Measurements from ENCODE around the gene MMS22L. TPM values are rescaled to one million over a fixed set of nuclear protein-coding genes. Genes with fewer than 3 reads are reported as not detected.
"Not testable (repeated sequence)": the region's sequence is repeated elsewhere in the genome, so short reads cannot be mapped to it uniquely, and the experiment has no call there.

Gene MMS22L
- polyA plus RNA-seq, 3 donors: 11.7 to 13.7 (median 12.0) TPM

GRCh38 chr6:97174471-97174870 is 108.5 kb downstream of the MMS22L start:
- no peak for DNase-seq (ENCODE audit: extremely low read depth in 1 of 11, low read depth in 9 of 11, low spot score in 4 of 11)

GRCh38 chr6:97160280-97160679 is 122.7 kb downstream of the MMS22L start:
- no peak for DNase-seq (ENCODE audit: extremely low read depth in 1 of 11, low read depth in 9 of 11, low spot score in 4 of 11)

GRCh38 chr6:97155447-97155846 is 127.6 kb downstream of the MMS22L start:
- not testable (repeated sequence) for DNase-seq (ENCODE audit: extremely low read depth in 1 of 11, low read depth in 9 of 11, low spot score in 4 of 11)

GRCh38 chr6:97154015-97154414 is 129.0 kb downstream of the MMS22L start:
- no peak for DNase-seq (ENCODE audit: extremely low read depth in 1 of 11, low read depth in 9 of 11, low spot score in 4 of 11)

- DNase-seq (ENCODE audit: extremely low read depth in 1 of 11, low read depth in 9 of 11, low spot score in 4 of 11): no peak
Observed at GRCh38 chr6:97151601-97152000, 131.4 kb downstream of the MMS22L start.

- DNase-seq (ENCODE audit: extremely low read depth in 1 of 11, low read depth in 9 of 11, low spot score in 4 of 11): no peak
Observed at GRCh38 chr6:97150932-97151331, 132.1 kb downstream of the MMS22L start.

GRCh38 chr6:97147421-97147820 is 135.6 kb downstream of the MMS22L start:
- no peak for DNase-seq (ENCODE audit: extremely low read depth in 1 of 11, low read depth in 9 of 11, low spot score in 4 of 11)

- DNase-seq (ENCODE audit: extremely low read depth in 1 of 11, low read depth in 9 of 11, low spot score in 4 of 11): no peak
Observed at GRCh38 chr6:97145691-97146090, 137.3 kb downstream of the MMS22L start.

- no peak for DNase-seq (ENCODE audit: extremely low read depth in 1 of 11, low read depth in 9 of 11, low spot score in 4 of 11)
Observed at GRCh38 chr6:97141756-97142155, 141.3 kb downstream of the MMS22L start.

- no peak for DNase-seq (ENCODE audit: extremely low read depth in 1 of 11, low read depth in 9 of 11, low spot score in 4 of 11)
Observed at GRCh38 chr6:97138581-97138980, 144.4 kb downstream of the MMS22L start.

GRCh38 chr6:97136626-97137358 is 146.2 kb downstream of the MMS22L start:
- no peak for DNase-seq (ENCODE audit: extremely low read depth in 1 of 11, low read depth in 9 of 11, low spot score in 4 of 11)

- DNase-seq (ENCODE audit: extremely low read depth in 1 of 11, low read depth in 9 of 11, low spot score in 4 of 11): no peak
Observed at GRCh38 chr6:97133067-97133466, 149.9 kb downstream of the MMS22L start.

- no peak for DNase-seq (ENCODE audit: extremely low read depth in 1 of 11, low read depth in 9 of 11, low spot score in 4 of 11)
Observed at GRCh38 chr6:97129106-97129505, 153.9 kb downstream of the MMS22L start.

GRCh38 chr6:97128507-97128906 is 154.5 kb downstream of the MMS22L start:
- no peak for DNase-seq (ENCODE audit: extremely low read depth in 1 of 11, low read depth in 9 of 11, low spot score in 4 of 11)

- no peak for DNase-seq (ENCODE audit: extremely low read depth in 1 of 11, low read depth in 9 of 11, low spot score in 4 of 11)
Observed at GRCh38 chr6:97123652-97124051, 159.4 kb downstream of the MMS22L start.

GRCh38 chr6:97123112-97123511 is 159.9 kb downstream of the MMS22L start:
- no peak for DNase-seq (ENCODE audit: extremely low read depth in 1 of 11, low read depth in 9 of 11, low spot score in 4 of 11)

GRCh38 chr6:97120511-97120910 is 162.5 kb downstream of the MMS22L start:
- DNase-seq (ENCODE audit: extremely low read depth in 1 of 11, low read depth in 9 of 11, low spot score in 4 of 11): no peak

GRCh38 chr6:97114645-97115044 is 168.4 kb downstream of the MMS22L start:
- no peak for DNase-seq (ENCODE audit: extremely low read depth in 1 of 11, low read depth in 9 of 11, low spot score in 4 of 11)

GRCh38 chr6:97113170-97113569 is 169.8 kb downstream of the MMS22L start:
- no peak for DNase-seq (ENCODE audit: extremely low read depth in 1 of 11, low read depth in 9 of 11, low spot score in 4 of 11)

GRCh38 chr6:97111243-97111642 is 171.8 kb downstream of the MMS22L start:
- DNase-seq (ENCODE audit: extremely low read depth in 1 of 11, low read depth in 9 of 11, low spot score in 4 of 11): no peak

- no peak for DNase-seq (ENCODE audit: extremely low read depth in 1 of 11, low read depth in 9 of 11, low spot score in 4 of 11)
Observed at GRCh38 chr6:97110626-97111025, 172.4 kb downstream of the MMS22L start.

Measured in renal cortex interstitium (tissue), 11 donors.